DMS153 (cell line): ENCODE measurements around the gene CST5.
A peak's percentile ranks its signal among the peaks of the same experiment; 100 is the strongest.
"Not testable (repeated sequence)": the region's sequence is repeated elsewhere in the genome, so short reads cannot be mapped to it uniquely, and the experiment has no call there.

Source experiments
- DNase-seq: peaks from one replicate; lab custom pipeline; 2025; lab: John Stamatoyannopoulos, UW

The CST5 gene

GRCh38 chr20:23889775-23890187, 10.2 kb upstream of the CST5 start:
- peak; percentile 23 for DNase-seq

- DNase-seq: no peak
Measured at GRCh38 chr20:23887856-23888255, 8.3 kb upstream of the CST5 start.

GRCh38 chr20:23884771-23885162, 5.2 kb upstream of the CST5 start:
- DNase-seq: no peak

- no peak for DNase-seq
Measured at GRCh38 chr20:23884136-23884770, 4.7 kb upstream of the CST5 start.

GRCh38 chr20:23881371-23881770, 1.8 kb upstream of the CST5 start:
- DNase-seq: no peak

GRCh38 chr20:23880417-23880816, 869 bp upstream of the CST5 start:
- no peak for DNase-seq

- DNase-seq: no peak
Measured at GRCh38 chr20:23879811-23880374, 345 bp upstream of the CST5 start.

- DNase-seq: no peak
Measured at GRCh38 chr20:23878787-23879186, 761 bp downstream of the CST5 start.

- DNase-seq: not testable (repeated sequence)
Measured at GRCh38 chr20:23878016-23878542, 1.5 kb downstream of the CST5 start.

GRCh38 chr20:23877524-23877923, 2.0 kb downstream of the CST5 start:
- no peak for DNase-seq

- DNase-seq: no peak
Measured at GRCh38 chr20:23875606-23876237, 3.8 kb downstream of the CST5 start.

- peak; percentile 73 for DNase-seq
Measured at GRCh38 chr20:23874747-23875146, 4.8 kb downstream of the CST5 start.

- DNase-seq: no peak
Measured at GRCh38 chr20:23873370-23874015, 6.1 kb downstream of the CST5 start.

GRCh38 chr20:23872065-23872464, 7.5 kb downstream of the CST5 start:
- no peak for DNase-seq

- DNase-seq: no peak
Measured at GRCh38 chr20:23870461-23870860, 9.1 kb downstream of the CST5 start.

GRCh38 chr20:23869520-23869919, 10.0 kb downstream of the CST5 start:
- no peak for DNase-seq

- DNase-seq: no peak
Measured at GRCh38 chr20:23868321-23868720, 11.2 kb downstream of the CST5 start.

GRCh38 chr20:23867152-23867776, 12.3 kb downstream of the CST5 start:
- DNase-seq: no peak

GRCh38 chr20:23860771-23861170, 18.8 kb downstream of the CST5 start:
- not testable (repeated sequence) for DNase-seq

- no peak for DNase-seq
Measured at GRCh38 chr20:23857962-23858595, 21.5 kb downstream of the CST5 start.

GRCh38 chr20:23856736-23857135, 22.8 kb downstream of the CST5 start:
- no peak for DNase-seq

- DNase-seq: no peak
Measured at GRCh38 chr20:23856226-23856625, 23.3 kb downstream of the CST5 start.
